Fibroblast of lung (primary cell): ENCODE data around the gene RAB11FIP3. TPM values are rescaled to one million over a fixed set of nuclear protein-coding genes. Genes with fewer than 3 reads are reported as not detected.

ENCODE experiments used
- DNase-seq, 2 donors: peaks; one replicate each; pipeline versions ENCODE4 v3.0.0 to v3.0.0-alpha.2; 2010; ENCODE audit warnings: low read depth in 2 of 2
- H2AFZ ChIP-seq: 2 replicates; pipeline ENCODE4 v1.5.1; 2012; ENCODE audit warnings: low read length, control low read depth, inconsistent platforms
- H3K27ac ChIP-seq: 2 replicates; pipeline ENCODE4 v1.5.1; 2011; ENCODE audit warnings: low read length, control low read depth; ENCODE audit not compliant: insufficient read depth
- H3K27me3 ChIP-seq: 2 replicates; pipeline ENCODE4 v1.5.1; 2011; ENCODE audit warnings: mild to moderate bottlenecking, low read length; ENCODE audit not compliant: control insufficient read depth, insufficient read depth
- H3K36me3 ChIP-seq: 2 replicates; pipeline ENCODE4 v1.5.1; 2011; ENCODE audit warnings: low read length; ENCODE audit not compliant: control insufficient read depth, insufficient read depth
- H3K4me1 ChIP-seq: 2 replicates; pipeline ENCODE4 v1.5.1; 2011; ENCODE audit warnings: low read length; ENCODE audit not compliant: control insufficient read depth, insufficient read depth; ENCODE audit errors: extremely low read depth
- H3K4me2 ChIP-seq: 2 replicates; pipeline ENCODE4 v1.5.1; 2011; ENCODE audit warnings: low read length, control low read depth; ENCODE audit not compliant: insufficient read depth; ENCODE audit errors: extremely low read depth
- H3K4me3 ChIP-seq, 4 experiments: fragments of 200-600 bp in 1 of 4; sonication (generic) in 1 of 4; replicated peaks in 1 of 4; 2 replicates each; pipeline ENCODE4 v1.5.1; 2011 to 2016; ENCODE audit warnings: low read length in 4 of 4, low read depth in 3 of 4, mild to moderate bottlenecking in 3 of 4, control low read depth in 2 of 4, inconsistent platforms in 1 of 4, mixed read lengths in 1 of 4; ENCODE audit not compliant: insufficient read depth in 1 of 4; ENCODE audit errors: control extremely low read depth in 1 of 4
- H3K79me2 ChIP-seq: 2 replicates; pipeline ENCODE4 v1.5.1; 2012; ENCODE audit warnings: mild to moderate bottlenecking, low read length, inconsistent platforms; ENCODE audit not compliant: control insufficient read depth, insufficient read depth
- H3K9ac ChIP-seq: 2 replicates; pipeline ENCODE4 v1.5.1; 2011; ENCODE audit warnings: mild to moderate bottlenecking, low read length, control low read depth; ENCODE audit not compliant: insufficient read depth
- H3K9me3 ChIP-seq: 2 replicates; pipeline ENCODE4 v1.5.1; 2012; ENCODE audit warnings: low read depth, low read length; ENCODE audit not compliant: control insufficient read depth, insufficient read depth
- H4K20me1 ChIP-seq: 2 replicates; pipeline ENCODE4 v1.5.1; 2011; ENCODE audit warnings: low read length; ENCODE audit not compliant: control insufficient read depth, insufficient read depth; ENCODE audit errors: extremely low read depth
- EZH2 ChIP-seq: IDR thresholded peaks from 2 replicates; pipeline ENCODE4 v1.5.1; 2012; ENCODE audit warnings: low read length, control low read depth, mild to moderate bottlenecking; ENCODE audit errors: missing control alignments
- polyA plus RNA-seq, 2 donors: library from polyadenylated mRNA; depleted of rRNA in 1 of 2; stranded (reverse) in 1 of 2; unstranded in 1 of 2; fragments of >200 nt; gene quantifications; 2 replicates each; pipeline ENCODE4 v1.2.1, GENCODE V29; 2011 to 2012; ENCODE audit warnings: missing spikeins in 1 of 2
- total RNA-seq: library from RNA; depleted of rRNA; stranded (reverse); fragments of >200 nt; gene quantifications from 2 replicates; pipeline ENCODE4 v1.2.1, GENCODE V29; 2014
- TF ChIP-seq, protein P1 (sequence below), 2 donors: IDR thresholded peaks in 1 of 2; conservative IDR thresholded peaks in 1 of 2; 1 replicate in 1 of 2; 2 replicates in 1 of 2; pipeline ENCODE4 v1.5.1; 2011 to 2012; ENCODE audit warnings: low read length in 2 of 2, control low read depth in 1 of 2, inconsistent platforms in 1 of 2, low read depth in 1 of 2, mild to moderate bottlenecking in 1 of 2

Gene RAB11FIP3
- total and polyA plus RNA-seq, 2 donors (not counting 1 experiment from before 2014, with no cell fraction given): 7.3 to 22.1 TPM

- DNase-seq: peak in 1 of 2 donors; percentile 28
- Histone ChIP-seq H3K27me3 (no peaks in the 10 kb centered on the region), H2AFZ (no peak overlapping the region), H3K9ac (no peak overlapping the region), H4K20me1 (no peaks in the 10 kb centered on the region), H3K27ac (peak overlapping the region; percentile 6), H3K4me3 (peak overlapping the region in 2 of 4 experiments; percentile 23 to 30), H3K36me3 (no peaks in the 10 kb centered on the region), H3K9me3 (no peaks in the 10 kb centered on the region), H3K4me1 (no peaks in the 10 kb centered on the region), H3K79me2 (peaks cover 5% of the 10 kb centered on the region), H3K4me2 (peak overlapping the region; percentile 73)
- TF ChIP-seq, protein P1, sequence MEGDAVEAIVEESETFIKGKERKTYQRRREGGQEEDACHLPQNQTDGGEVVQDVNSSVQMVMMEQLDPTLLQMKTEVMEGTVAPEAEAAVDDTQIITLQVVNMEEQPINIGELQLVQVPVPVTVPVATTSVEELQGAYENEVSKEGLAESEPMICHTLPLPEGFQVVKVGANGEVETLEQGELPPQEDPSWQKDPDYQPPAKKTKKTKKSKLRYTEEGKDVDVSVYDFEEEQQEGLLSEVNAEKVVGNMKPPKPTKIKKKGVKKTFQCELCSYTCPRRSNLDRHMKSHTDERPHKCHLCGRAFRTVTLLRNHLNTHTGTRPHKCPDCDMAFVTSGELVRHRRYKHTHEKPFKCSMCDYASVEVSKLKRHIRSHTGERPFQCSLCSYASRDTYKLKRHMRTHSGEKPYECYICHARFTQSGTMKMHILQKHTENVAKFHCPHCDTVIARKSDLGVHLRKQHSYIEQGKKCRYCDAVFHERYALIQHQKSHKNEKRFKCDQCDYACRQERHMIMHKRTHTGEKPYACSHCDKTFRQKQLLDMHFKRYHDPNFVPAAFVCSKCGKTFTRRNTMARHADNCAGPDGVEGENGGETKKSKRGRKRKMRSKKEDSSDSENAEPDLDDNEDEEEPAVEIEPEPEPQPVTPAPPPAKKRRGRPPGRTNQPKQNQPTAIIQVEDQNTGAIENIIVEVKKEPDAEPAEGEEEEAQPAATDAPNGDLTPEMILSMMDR (conservative IDR thresholded peaks at IDR 0.05 in 1 of 2, IDR thresholded peaks at IDR 0.05 in 1 of 2; ENCODE audit: low read depth in 1 of 2, low read length in 2 of 2): no peak
- no peak for TF ChIP-seq EZH2
Observed at GRCh38 chr16:442976-443375, 17.5 kb downstream of the RAB11FIP3 start.

DNA sequence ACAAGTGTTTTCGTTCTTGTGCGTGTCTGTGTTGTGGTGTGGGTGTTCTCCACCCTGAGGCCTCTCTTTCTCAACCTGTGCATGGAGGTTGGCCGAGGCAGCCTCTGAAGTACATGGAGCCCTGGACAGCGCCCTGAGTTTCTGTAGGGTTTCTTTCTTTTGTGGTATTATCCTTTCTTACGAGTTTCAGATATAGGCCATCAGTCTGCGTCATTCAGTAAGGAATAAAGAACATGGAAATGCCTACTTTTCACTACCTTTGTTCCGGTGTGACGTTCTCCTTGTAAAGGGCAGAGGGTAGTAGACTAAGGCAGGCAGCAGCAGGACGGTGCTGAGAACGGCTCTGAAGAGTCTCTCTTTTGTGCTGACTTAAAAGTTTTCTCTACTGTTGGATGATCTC lies 18.6 kb downstream of the RAB11FIP3 start:
- Histone ChIP-seq H3K36me3 (no peaks in the 10 kb centered on the region), H3K27ac (no peak overlapping the region), H2AFZ (no peak overlapping the region), H3K4me2 (no peak overlapping the region), H3K79me2 (peaks cover 5% of the 10 kb centered on the region), H3K4me1 (no peaks in the 10 kb centered on the region), H3K9me3 (no peaks in the 10 kb centered on the region), H3K27me3 (no peaks in the 10 kb centered on the region), H3K9ac (no peak overlapping the region), H3K4me3 (no peak overlapping the region), H4K20me1 (no peaks in the 10 kb centered on the region)
- TF ChIP-seq, protein P1 (conservative IDR thresholded peaks at IDR 0.05 in 1 of 2, IDR thresholded peaks at IDR 0.05 in 1 of 2; ENCODE audit: low read depth in 1 of 2, low read length in 2 of 2): no peak
- TF ChIP-seq EZH2: no peak
- no peak for DNase-seq

DNA sequence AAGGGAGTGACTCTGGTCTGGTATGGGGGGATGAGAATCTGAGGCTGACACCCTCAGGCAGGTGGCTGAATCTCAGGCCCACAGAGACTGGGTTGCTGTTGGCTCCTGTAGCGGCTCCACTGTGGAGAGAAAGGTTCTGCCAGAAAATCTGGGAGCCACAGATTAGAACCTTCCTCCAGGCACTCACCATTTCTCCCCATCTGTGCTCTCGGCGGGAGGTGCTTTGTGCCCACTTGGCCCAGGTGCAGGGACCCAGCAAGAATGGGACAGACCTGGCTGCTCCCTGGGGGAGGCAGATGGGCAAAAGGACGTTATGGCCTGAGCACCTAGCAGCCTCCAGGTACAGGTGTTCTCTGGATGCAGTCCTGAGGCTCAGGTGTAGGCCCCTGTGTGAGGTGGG lies 20.1 kb downstream of the RAB11FIP3 start:
- TF ChIP-seq, protein P1 (conservative IDR thresholded peaks at IDR 0.05 in 1 of 2, IDR thresholded peaks at IDR 0.05 in 1 of 2; ENCODE audit: low read depth in 1 of 2, low read length in 2 of 2): no peak
- no peak for TF ChIP-seq EZH2
- DNase-seq: no peak
- H4K20me1 ChIP-seq: no peaks in the 10 kb centered on the region
- no peaks in the 10 kb centered on the region for H3K36me3 ChIP-seq
- peaks cover 7% of the 10 kb centered on the region for H3K79me2 ChIP-seq
- no peak overlapping the region for H3K4me2 ChIP-seq
- no peak overlapping the region for H3K27ac ChIP-seq
- no peaks in the 10 kb centered on the region for H3K4me1 ChIP-seq
- no peak overlapping the region for H3K4me3 ChIP-seq
- no peaks in the 10 kb centered on the region for H3K9me3 ChIP-seq
- no peaks in the 10 kb centered on the region for H3K27me3 ChIP-seq
- H3K9ac ChIP-seq: no peak overlapping the region
- H2AFZ ChIP-seq: no peak overlapping the region
